ENCODE measurements around the gene SVEP1.

Gene SVEP1

DNA sequence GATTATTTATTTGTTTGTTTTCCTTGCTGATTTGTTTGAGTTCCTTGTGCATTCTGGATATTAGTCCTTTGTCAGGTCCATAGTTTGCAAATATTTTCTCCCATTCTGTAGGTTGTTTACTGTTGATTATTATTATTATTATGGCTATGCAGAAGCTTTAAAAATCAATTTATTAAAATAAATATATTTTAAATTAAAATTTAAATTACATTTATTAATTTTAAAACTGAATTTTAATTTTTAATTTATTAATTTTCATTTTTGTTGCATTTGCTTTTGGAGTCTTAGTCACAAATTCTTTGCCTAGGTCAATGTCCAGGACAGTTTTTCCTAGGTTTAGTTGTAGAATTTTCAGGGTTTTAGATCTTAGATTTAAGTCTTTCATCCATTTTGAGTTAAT lies 50.9 kb downstream of the SVEP1 start:
- Histone ChIP-seq H3K9me3 (ENCODE audit: control insufficient read depth, insufficient read depth, low read length) (peaks cover 2% of the 10 kb centered on the region; the same call in 1 of the 2 replicates), H3K36me3 (ENCODE audit: control insufficient read depth, low read length) (no peaks in the 10 kb centered on the region), H3K4me3 (ENCODE audit: low read length) (no peak overlapping the region), H3K27me3 (ENCODE audit: control insufficient read depth, low read length) (no peaks in the 10 kb centered on the region), H3K4me2 (ENCODE audit: low read length) (no peak overlapping the region), H4K20me1 (ENCODE audit: control insufficient read depth, insufficient read depth, low read depth, low read length) (no peaks in the 10 kb centered on the region), H3K4me1 (ENCODE audit: control insufficient read depth, low read length) (peaks cover 15% of the 10 kb centered on the region), H3K9me2 (replicated peaks; ENCODE audit: control insufficient read depth, low read length) (no peaks in the 10 kb centered on the region; the same call in 1 of the 2 replicates), H3K79me2 (ENCODE audit: control insufficient read depth, low read length) (no peaks in the 10 kb centered on the region), H3F3A (ENCODE audit: control insufficient read depth, insufficient read depth) (no peaks in the 10 kb centered on the region), H3K27ac (ENCODE audit: low read depth, low read length) (no peak overlapping the region)
- TF ChIP-seq, protein P1, sequence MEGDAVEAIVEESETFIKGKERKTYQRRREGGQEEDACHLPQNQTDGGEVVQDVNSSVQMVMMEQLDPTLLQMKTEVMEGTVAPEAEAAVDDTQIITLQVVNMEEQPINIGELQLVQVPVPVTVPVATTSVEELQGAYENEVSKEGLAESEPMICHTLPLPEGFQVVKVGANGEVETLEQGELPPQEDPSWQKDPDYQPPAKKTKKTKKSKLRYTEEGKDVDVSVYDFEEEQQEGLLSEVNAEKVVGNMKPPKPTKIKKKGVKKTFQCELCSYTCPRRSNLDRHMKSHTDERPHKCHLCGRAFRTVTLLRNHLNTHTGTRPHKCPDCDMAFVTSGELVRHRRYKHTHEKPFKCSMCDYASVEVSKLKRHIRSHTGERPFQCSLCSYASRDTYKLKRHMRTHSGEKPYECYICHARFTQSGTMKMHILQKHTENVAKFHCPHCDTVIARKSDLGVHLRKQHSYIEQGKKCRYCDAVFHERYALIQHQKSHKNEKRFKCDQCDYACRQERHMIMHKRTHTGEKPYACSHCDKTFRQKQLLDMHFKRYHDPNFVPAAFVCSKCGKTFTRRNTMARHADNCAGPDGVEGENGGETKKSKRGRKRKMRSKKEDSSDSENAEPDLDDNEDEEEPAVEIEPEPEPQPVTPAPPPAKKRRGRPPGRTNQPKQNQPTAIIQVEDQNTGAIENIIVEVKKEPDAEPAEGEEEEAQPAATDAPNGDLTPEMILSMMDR (IDR thresholded peaks at IDR 0.05; ENCODE audit: low read depth, low read length, poor library complexity, severe bottlenecking): no peak
- TF ChIP-seq EZH2phosphoT487 (IDR thresholded peaks at IDR 0.05; ENCODE audit: borderline replicate concordance, low read length): no peak

DNA sequence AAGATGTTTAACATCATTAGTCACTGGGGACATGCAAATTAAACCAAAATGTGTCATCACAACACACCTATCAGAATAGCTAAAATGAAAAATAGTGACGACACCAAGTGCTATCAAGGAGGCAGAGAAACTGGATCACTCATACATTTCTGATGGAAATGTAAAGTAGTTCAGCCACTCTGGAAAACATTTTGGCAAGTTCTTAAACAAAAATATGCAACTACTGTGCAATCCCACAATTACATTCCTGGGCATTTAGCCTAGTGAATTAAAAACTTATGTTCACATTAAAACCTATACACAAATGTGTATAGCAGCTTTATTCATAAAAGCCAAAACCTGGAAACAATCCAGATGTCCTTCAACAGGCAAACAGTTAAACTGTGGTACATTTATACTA lies 53.1 kb downstream of the SVEP1 start:
- Histone ChIP-seq H3K4me3 (ENCODE audit: low read length) (no peak overlapping the region), H3K79me2 (ENCODE audit: control insufficient read depth, low read length) (no peaks in the 10 kb centered on the region), H3F3A (ENCODE audit: control insufficient read depth, insufficient read depth) (no peaks in the 10 kb centered on the region), H3K4me1 (ENCODE audit: control insufficient read depth, low read length) (peaks cover 6% of the 10 kb centered on the region), H3K27me3 (ENCODE audit: control insufficient read depth, low read length) (no peaks in the 10 kb centered on the region), H3K9me2 (replicated peaks; ENCODE audit: control insufficient read depth, low read length) (no peaks in the 10 kb centered on the region), H3K27ac (ENCODE audit: low read depth, low read length) (no peak overlapping the region), H3K36me3 (ENCODE audit: control insufficient read depth, low read length) (no peaks in the 10 kb centered on the region), H3K4me2 (ENCODE audit: low read length) (no peak overlapping the region), H3K9me3 (ENCODE audit: control insufficient read depth, insufficient read depth, low read length) (peaks cover 2% of the 10 kb centered on the region; the same call in 1 of the 2 replicates), H4K20me1 (ENCODE audit: control insufficient read depth, insufficient read depth, low read depth, low read length) (no peaks in the 10 kb centered on the region)
- TF ChIP-seq EZH2phosphoT487 (IDR thresholded peaks at IDR 0.05; ENCODE audit: borderline replicate concordance, low read length): no peak
- TF ChIP-seq, protein P1 (IDR thresholded peaks at IDR 0.05; ENCODE audit: low read depth, low read length, poor library complexity, severe bottlenecking): no peak

DNA sequence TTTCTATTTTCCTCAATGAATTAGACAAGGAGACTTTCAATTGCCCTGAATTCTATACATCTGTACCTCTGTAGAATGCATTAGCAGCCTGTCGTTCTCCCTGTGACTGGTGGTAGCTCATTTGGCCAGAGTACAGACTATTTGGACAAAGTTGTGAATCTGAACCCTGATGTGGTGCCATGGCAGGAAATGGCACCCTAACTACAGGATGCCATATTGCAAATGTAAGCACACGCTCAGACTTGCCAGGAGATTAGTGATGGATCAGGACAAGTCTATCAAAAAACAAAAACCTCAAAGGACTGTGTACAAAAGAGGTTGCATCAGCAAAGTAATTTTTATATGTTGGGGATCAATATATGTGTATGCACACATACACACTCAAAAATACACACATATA lies 58.3 kb downstream of the SVEP1 start:
- TF ChIP-seq, protein P1 (IDR thresholded peaks at IDR 0.05; ENCODE audit: low read depth, low read length, poor library complexity, severe bottlenecking): no peak
- no peak for TF ChIP-seq EZH2phosphoT487 (IDR thresholded peaks at IDR 0.05; ENCODE audit: borderline replicate concordance, low read length)
- Histone ChIP-seq H3K4me1 (ENCODE audit: control insufficient read depth, low read length) (no peaks in the 10 kb centered on the region), H3K9me3 (ENCODE audit: control insufficient read depth, insufficient read depth, low read length) (no peaks in the 10 kb centered on the region), H3K4me3 (ENCODE audit: low read length) (no peak overlapping the region), H3K9me2 (replicated peaks; ENCODE audit: control insufficient read depth, low read length) (no peaks in the 10 kb centered on the region), H3F3A (ENCODE audit: control insufficient read depth, insufficient read depth) (no peaks in the 10 kb centered on the region), H3K4me2 (ENCODE audit: low read length) (no peak overlapping the region), H3K36me3 (ENCODE audit: control insufficient read depth, low read length) (no peaks in the 10 kb centered on the region), H4K20me1 (ENCODE audit: control insufficient read depth, insufficient read depth, low read depth, low read length) (no peaks in the 10 kb centered on the region), H3K79me2 (ENCODE audit: control insufficient read depth, low read length) (no peaks in the 10 kb centered on the region), H3K27ac (ENCODE audit: low read depth, low read length) (no peak overlapping the region), H3K27me3 (ENCODE audit: control insufficient read depth, low read length) (no peaks in the 10 kb centered on the region; the same call in 1 of the 2 replicates)

Measured in DOHH2 (cell line).